RWPE2 (cell line): ENCODE results near the gene RRM1.

Experiments used
- ATAC-seq: fragments of 200-7000 bp; cut with Tn5 transposase; 3 replicates; pipeline ENCODE4 v1.9.1; 2021; ENCODE audit warnings: low read depth
- DNase-seq: peaks from one replicate; pipeline ENCODE4 v3.0.0-alpha.2; 2020; ENCODE audit warnings: low spot score
- H3K27ac ChIP-seq: fragments of 450-650 bp; 2 replicates; pipeline ENCODE4 v1.5.1; 2017; ENCODE audit warnings: mild to moderate bottlenecking; ENCODE audit not compliant: poor library complexity, severe bottlenecking
- H3K27me3 ChIP-seq: fragments of 250-450 bp; sonication (Bioruptor Pico); 2 replicates; pipeline ENCODE4 v1.5.1; 2021; ENCODE audit warnings: mild to moderate bottlenecking, moderate library complexity; ENCODE audit not compliant: insufficient read depth, poor library complexity, severe bottlenecking
- H3K36me3 ChIP-seq: fragments of 250-450 bp; sonication (Bioruptor Pico); 2 replicates; pipeline ENCODE4 v1.5.1; 2020; ENCODE audit warnings: low read depth, mild to moderate bottlenecking, moderate library complexity
- H3K4me1 ChIP-seq: fragments of 250-450 bp; sonication (Bioruptor Pico); 2 replicates; pipeline ENCODE4 v1.5.1; 2021; ENCODE audit warnings: mild to moderate bottlenecking, moderate library complexity; ENCODE audit not compliant: insufficient read depth, poor library complexity, severe bottlenecking
- H3K4me3 ChIP-seq: fragments of 250-450 bp; sonication (Bioruptor Pico); 2 replicates; pipeline ENCODE4 v1.5.1; 2021; ENCODE audit warnings: mild to moderate bottlenecking, moderate library complexity; ENCODE audit not compliant: severe bottlenecking
- H3K9me3 ChIP-seq: fragments of 250-450 bp; sonication (Bioruptor Pico); 2 replicates; pipeline ENCODE4 v1.5.1; 2021; ENCODE audit warnings: mild to moderate bottlenecking, moderate library complexity; ENCODE audit not compliant: severe bottlenecking
- CTCF ChIP-seq: fragments of 450-650 bp; IDR thresholded peaks from one replicate; pipeline ENCODE4 v1.5.1; 2017; ENCODE audit warnings: mild to moderate bottlenecking, moderate library complexity; ENCODE audit not compliant: poor library complexity, severe bottlenecking

The RRM1 gene

GRCh38 chr11:4086575-4087353 is 7.8 kb upstream of the RRM1 start:
- ATAC-seq (no peak), DNase-seq (no peak)
- no peak for TF ChIP-seq CTCF
- no peaks in the 10 kb centered on the region for H3K4me1 ChIP-seq
- H3K4me3 ChIP-seq: no peak overlapping the region
- no peaks in the 10 kb centered on the region for H3K36me3 ChIP-seq
- no peaks in the 10 kb centered on the region for H3K27me3 ChIP-seq
- no peak overlapping the region for H3K27ac ChIP-seq
- H3K9me3 ChIP-seq: no peaks in the 10 kb centered on the region

GRCh38 chr11:4087551-4087950 is 7.0 kb upstream of the RRM1 start:
- H3K4me1 ChIP-seq: no peaks in the 10 kb centered on the region
- H3K27me3 ChIP-seq: no peaks in the 10 kb centered on the region
- TF ChIP-seq CTCF: peak; percentile 9
- ATAC-seq (no peak), DNase-seq (no peak)
- H3K27ac ChIP-seq: no peak overlapping the region
- H3K9me3 ChIP-seq: no peaks in the 10 kb centered on the region
- H3K4me3 ChIP-seq: no peak overlapping the region
- no peaks in the 10 kb centered on the region for H3K36me3 ChIP-seq

- H3K4me3 ChIP-seq: no peak overlapping the region
- no peaks in the 10 kb centered on the region for H3K9me3 ChIP-seq
- TF ChIP-seq CTCF: no peak
- no peaks in the 10 kb centered on the region for H3K27me3 ChIP-seq
- no peak for ATAC-seq
- no peak overlapping the region for H3K27ac ChIP-seq
- no peaks in the 10 kb centered on the region for H3K4me1 ChIP-seq
- DNase-seq: no peak
- no peaks in the 10 kb centered on the region for H3K36me3 ChIP-seq
Observed at GRCh38 chr11:4090258-4090657, 4.3 kb upstream of the RRM1 start.

- TF ChIP-seq CTCF: no peak
- Histone ChIP-seq H3K9me3 (no peaks in the 10 kb centered on the region), H3K27me3 (no peaks in the 10 kb centered on the region), H3K4me3 (no peak overlapping the region), H3K27ac (no peak overlapping the region), H3K36me3 (peaks cover 14% of the 10 kb centered on the region), H3K4me1 (peaks cover 10% of the 10 kb centered on the region)
- DNase-seq (no peak), ATAC-seq (no peak)
Observed at GRCh38 chr11:4092026-4092425, 2.6 kb upstream of the RRM1 start.
